ENCODE data around the gene MT3. TPM values are rescaled to one million over a fixed set of nuclear protein-coding genes. Genes with fewer than 3 reads are reported as not detected.

The MT3 gene
- total RNA-seq, 1 experiment from 2014 or later: 0.77 TPM

- ATAC-seq (no peak), DNase-seq (ENCODE audit: low spot score) (no peak)
- peaks cover 31% of the 10 kb centered on the region for H3K27me3 Mint-ChIP-seq (ENCODE audit: low read depth)
- ChIA-PET POLR2A (no interaction called here), CTCF (interaction anchor here (1.3 to 2.8 kb wide), 3 partner anchors 17 to 118 kb away, joined by 3 to 13 read pairs (median 11); no protein-coding TSS in a partner anchor)
- peaks cover 7% of the 10 kb centered on the region; the same call in 1 of the 2 replicates for H3K4me1 Mint-ChIP-seq
- no peaks in the 10 kb centered on the region for H3K9me3 Mint-ChIP-seq
- no peak overlapping the region for H3K27ac Mint-ChIP-seq
- H3K36me3 Mint-ChIP-seq: no peaks in the 10 kb centered on the region
- no peak overlapping the region for H3K4me3 Mint-ChIP-seq
- TF ChIP-seq CDX4 (CRISPR knock-in tag; IDR thresholded peaks at IDR 0.05; ENCODE audit: borderline replicate concordance) (no peak), ZNF317 (CRISPR knock-in tag; IDR thresholded peaks at IDR 0.05; ENCODE audit: borderline replicate concordance, low read depth) (no peak), PREB (CRISPR knock-in tag; IDR thresholded peaks at IDR 0.05; ENCODE audit: borderline replicate concordance) (no peak), NFATC4 (CRISPR knock-in tag; IDR thresholded peaks at IDR 0.05) (no peak), ZNF121 (CRISPR knock-in tag; IDR thresholded peaks at IDR 0.05) (no peak), ZNF425 (CRISPR knock-in tag; conservative IDR thresholded peaks at IDR 0.05) (no peak), ZNF232 (CRISPR knock-in tag; IDR thresholded peaks at IDR 0.05) (no peak), CTCF (IDR thresholded peaks at IDR 0.05) (no peak), AR (CRISPR knock-in tag; IDR thresholded peaks at IDR 0.05) (no peak), SMAD4 (CRISPR knock-in tag; IDR thresholded peaks at IDR 0.05) (no peak), EMX1 (CRISPR knock-in tag; IDR thresholded peaks at IDR 0.05) (no peak), ZNF281 (CRISPR knock-in tag; IDR thresholded peaks at IDR 0.05) (no peak)
Measured at GRCh38 chr16:56583351-56584168, 5.8 kb upstream of the MT3 start.
